Endothelial cell of umbilical vein (primary cell): Measurements from ENCODE around the gene CCT2. TPM values are rescaled to one million over a fixed set of nuclear protein-coding genes. Genes with fewer than 3 reads are reported as not detected.

Experiments
- BruUV-seq: library from RNA; stranded (reverse); fragments of 400-500 nt; replicated peaks from 2 replicates; lab custom pipeline; 2021; lab: Mats Ljungman, UMichigan
- CTCF ChIA-PET: fragments of 300-600, 350-600 bp; sonication (Branson Sonifier 250); formaldehyde crosslinking; loops from one replicate; lab custom pipeline; 2021; ENCODE audit warnings: antibody characterized with exemption, inconsistent platforms; lab: Charles Lee
- POLR2A ChIA-PET: fragments of 300-600, 350-600 bp; sonication (Branson Sonifier 250); formaldehyde crosslinking; loops from one replicate; lab custom pipeline; 2021; ENCODE audit warnings: antibody characterized with exemption, inconsistent platforms; lab: Charles Lee
- DNase-seq: peaks from one replicate; pipeline ENCODE4 v3.0.0-alpha.2; 2011; ENCODE audit warnings: low read depth, low spot score
- FAIRE-seq: peaks from 2 replicates; lab custom pipeline; 2011; peaks lifted over from hg19 to GRCh38; lab: Jason Lieb, UNC
- H2AFZ ChIP-seq: 2 replicates; pipeline ENCODE4 v1.6.0; 2012; ENCODE audit warnings: low read depth, low read length, control low read depth, inconsistent platforms
- H3K27ac ChIP-seq: 2 replicates; pipeline ENCODE4 v1.5.1; 2011; ENCODE audit warnings: low read depth, mild to moderate bottlenecking, control low read depth, low read length, moderate library complexity; ENCODE audit not compliant: insufficient read depth
- H3K27me3 ChIP-seq, 2 experiments: 2 replicates each; pipeline versions ENCODE4 v1.6.0 to v1.6.1; 2011; ENCODE audit warnings: low read length in 2 of 2, mixed read lengths in 1 of 2; ENCODE audit not compliant: control insufficient read depth in 2 of 2, insufficient read depth in 2 of 2
- H3K36me3 ChIP-seq, 2 experiments: 2 replicates in 1 of 2; 3 replicates in 1 of 2; pipeline ENCODE4 v1.5.1; 2011; ENCODE audit warnings: low read length in 2 of 2, mild to moderate bottlenecking in 1 of 2, moderate library complexity in 1 of 2; ENCODE audit not compliant: control insufficient read depth in 2 of 2, insufficient read depth in 2 of 2; ENCODE audit errors: extremely low read depth in 1 of 2
- H3K4me1 ChIP-seq: 3 replicates; pipeline ENCODE4 v1.5.1; 2011; ENCODE audit warnings: mild to moderate bottlenecking, low read length; ENCODE audit not compliant: control insufficient read depth, insufficient read depth; ENCODE audit errors: extremely low read depth
- H3K4me2 ChIP-seq: 2 replicates; pipeline ENCODE4 v1.6.1; 2011; ENCODE audit warnings: low read length, control low read depth, mixed read lengths; ENCODE audit not compliant: insufficient read depth
- H3K4me3 ChIP-seq, 3 experiments: fragments of 200-600 bp in 1 of 3; sonication (generic), shearing (Covaris generic) in 1 of 3; replicated peaks in 1 of 3; 2 replicates each; pipeline ENCODE4 v1.5.1; 2011 to 2016; ENCODE audit warnings: control low read depth in 3 of 3, low read length in 3 of 3, mild to moderate bottlenecking in 2 of 3, inconsistent platforms in 1 of 3, low read depth in 1 of 3, moderate library complexity in 1 of 3; ENCODE audit not compliant: insufficient read depth in 1 of 3
- H3K79me2 ChIP-seq: 2 replicates; pipeline ENCODE4 v1.6.0; 2012; ENCODE audit warnings: low read length, inconsistent platforms; ENCODE audit not compliant: control insufficient read depth, insufficient read depth
- H3K9ac ChIP-seq: replicated peaks from 2 replicates; pipeline ENCODE3; 2011; ENCODE audit warnings: low read length, control low read depth; ENCODE audit not compliant: insufficient read depth; ENCODE audit errors: extremely low read depth
- H3K9me1 ChIP-seq: replicated peaks from 3 replicates; pipeline ENCODE4 v1.6.0; 2011; ENCODE audit warnings: mild to moderate bottlenecking, low read length; ENCODE audit not compliant: control insufficient read depth, insufficient read depth; ENCODE audit errors: extremely low read depth
- H3K9me3 ChIP-seq: replicated peaks from 2 replicates; pipeline ENCODE4 v1.5.1; 2012; ENCODE audit warnings: low read length, inconsistent platforms; ENCODE audit not compliant: control insufficient read depth, insufficient read depth
- H4K20me1 ChIP-seq: replicated peaks from 2 replicates; pipeline ENCODE3; 2011; ENCODE audit warnings: mild to moderate bottlenecking, low read length; ENCODE audit not compliant: control insufficient read depth, insufficient read depth; ENCODE audit errors: extremely low read depth
- EZH2 ChIP-seq: IDR thresholded peaks from 2 replicates; pipeline ENCODE4 v1.6.1; 2012; ENCODE audit warnings: borderline replicate concordance, low read depth, mild to moderate bottlenecking, moderate library complexity, low read length, inconsistent platforms; ENCODE audit not compliant: severe bottlenecking
- FOS ChIP-seq: IDR thresholded peaks from 2 replicates; pipeline ENCODE4 v1.6.1; 2011; ENCODE audit warnings: mild to moderate bottlenecking, low read length, moderate library complexity, borderline replicate concordance; ENCODE audit not compliant: insufficient read depth
- GATA2 ChIP-seq: IDR thresholded peaks from 2 replicates; pipeline ENCODE4 v1.7.0; 2011; ENCODE audit warnings: low read depth, mild to moderate bottlenecking, moderate library complexity, mixed read lengths, low read length; ENCODE audit not compliant: insufficient read length, insufficient read depth
- JUN ChIP-seq: IDR thresholded peaks from 2 replicates; pipeline ENCODE4 v1.6.1; 2011; ENCODE audit warnings: borderline replicate concordance, low read depth; ENCODE audit not compliant: insufficient read length, insufficient read depth
- MYC ChIP-seq: IDR thresholded peaks from one replicate; pipeline ENCODE4 v1.6.1; 2011; ENCODE audit warnings: mild to moderate bottlenecking, low read depth, low read length
- POLR2A ChIP-seq: IDR thresholded peaks from 2 replicates; pipeline ENCODE4 v1.6.1; 2012; ENCODE audit warnings: low read depth, mild to moderate bottlenecking, control low read depth, low read length
- POLR2AphosphoS5 ChIP-seq: IDR thresholded peaks from 2 replicates; pipeline ENCODE4 v1.6.1; 2012; ENCODE audit warnings: low read depth, mild to moderate bottlenecking, control low read depth, low read length, moderate library complexity; ENCODE audit not compliant: insufficient read depth
- dilution Hi-C: fragments of 300-500 bp; cut with MboI; formaldehyde crosslinking; loops from one replicate; pipeline ENCODE4 v1.15.0; 2019; ENCODE audit warnings: low sequenced_read_pairs; ENCODE audit not compliant: extremely low pct_ligation_motif_present
- intact Hi-C: fragments of 100-400 bp; cut with micrococcal nuclease; formaldehyde crosslinking; loops from one replicate; pipeline ENCODE4 v1.10.0; 2022
- polyA plus RNA-seq, 4 experiments: library from polyadenylated mRNA; depleted of rRNA in 3 of 4; stranded (reverse) in 3 of 4; unstranded in 1 of 4; fragments of >200 nt; gene quantifications; 2 replicates each; pipeline versions ENCODE4 v1.2.1 to v1.2.3, GENCODE V29; 2011 to 2012; ENCODE audit warnings: missing spikeins in 1 of 4
- total RNA-seq: library from RNA; stranded (reverse); gene quantifications from 2 replicates; pipeline ENCODE4 v1.2.3, GENCODE V29; 2021
- TF ChIP-seq, protein P1 (sequence below): IDR thresholded peaks from 2 replicates; pipeline ENCODE4 v1.6.1; 2011; ENCODE audit not compliant: insufficient read depth, insufficient read length
- TF ChIP-seq, protein P2 (sequence below), 2 donors: IDR thresholded peaks; 1 replicate in 1 of 2; 2 replicates in 1 of 2; pipeline ENCODE4 v1.5.1; 2011; ENCODE audit warnings: low read length in 2 of 2, mild to moderate bottlenecking in 2 of 2, moderate library complexity in 2 of 2, control low read depth in 1 of 2, inconsistent platforms in 1 of 2, low read depth in 1 of 2; ENCODE audit not compliant: insufficient read depth in 1 of 2; ENCODE audit errors: extremely low read depth in 1 of 2

The CCT2 gene
- total and polyA plus RNA-seq, 2 donors (not counting 3 experiments of a cell fraction or from before 2014, with no cell fraction given): 138 to 245 TPM

DNA sequence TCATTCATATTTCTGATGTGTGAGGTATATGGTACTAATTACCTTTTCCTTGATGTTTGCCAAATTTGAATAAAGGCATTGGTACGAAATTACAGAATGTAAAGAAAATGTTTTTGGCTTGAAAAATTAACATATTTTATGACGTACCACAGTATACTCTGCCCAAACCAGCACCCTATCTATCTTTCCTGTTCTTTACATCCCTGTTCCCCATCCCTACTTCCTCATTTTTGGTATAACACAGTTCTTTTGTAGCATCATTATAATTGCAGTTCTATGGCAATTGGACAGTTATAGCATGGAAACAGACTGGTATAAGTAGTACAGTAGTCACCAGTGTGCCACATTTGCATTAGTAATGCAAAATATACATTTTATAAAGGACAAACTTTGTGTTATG lies 7.0 kb upstream of the CCT2 start:
- BruUV-seq: no TSS peak
- Histone ChIP-seq H3K27me3 (no peaks in the 10 kb centered on the region), H3K9ac (no peak overlapping the region), H3K4me3 (no peak overlapping the region), H3K9me1 (no peaks in the 10 kb centered on the region), H3K27ac (no peak overlapping the region), H3K9me3 (no peaks in the 10 kb centered on the region), H3K4me1 (no peaks in the 10 kb centered on the region), H3K79me2 (no peaks in the 10 kb centered on the region), H3K4me2 (no peak overlapping the region), H2AFZ (no peak overlapping the region), H3K36me3 (peaks cover 3 to 9% of the 10 kb centered on the region in 2 experiments), H4K20me1 (no peaks in the 10 kb centered on the region)
- ChIA-PET POLR2A (no interaction called here), CTCF (no interaction called here)
- TF ChIP-seq MYC: no peak
- dilution Hi-C loops: loop anchor here (25.0 kb wide), 1 partner anchor 191 kb away; no protein-coding TSS in a partner anchor
- FAIRE-seq (no peak), DNase-seq (no peak)
- intact Hi-C loops: no loop called here

DNA sequence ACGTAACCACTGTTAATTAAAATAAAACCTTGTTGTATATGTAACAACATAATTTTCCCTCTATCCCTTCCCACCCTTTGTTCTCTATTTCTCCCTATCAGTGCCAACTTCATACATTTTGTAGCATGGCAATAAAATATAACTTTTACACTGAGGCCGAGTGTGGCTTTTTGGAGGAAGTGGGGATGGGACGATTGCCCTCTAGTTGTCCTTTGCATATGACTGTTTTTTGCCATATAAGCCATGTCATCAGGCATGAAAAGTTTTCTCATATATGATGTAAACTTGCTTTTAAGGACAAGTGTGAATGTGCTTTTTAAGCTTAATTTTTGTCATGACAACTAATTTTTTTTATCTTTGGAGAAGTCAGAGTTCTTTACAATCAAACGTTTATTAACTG lies 6.2 kb upstream of the CCT2 start:
- no peak overlapping the region for H3K4me2 ChIP-seq
- H3K79me2 ChIP-seq: no peaks in the 10 kb centered on the region
- TF ChIP-seq EZH2 (no peak), FOS (no peak), MYC (no peak), POLR2AphosphoS5 (no peak), GATA2 (no peak), JUN (no peak), POLR2A (no peak)
- TF ChIP-seq, protein P1, sequence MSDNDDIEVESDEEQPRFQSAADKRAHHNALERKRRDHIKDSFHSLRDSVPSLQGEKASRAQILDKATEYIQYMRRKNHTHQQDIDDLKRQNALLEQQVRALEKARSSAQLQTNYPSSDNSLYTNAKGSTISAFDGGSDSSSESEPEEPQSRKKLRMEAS: no peak
- TF ChIP-seq, protein P2, sequence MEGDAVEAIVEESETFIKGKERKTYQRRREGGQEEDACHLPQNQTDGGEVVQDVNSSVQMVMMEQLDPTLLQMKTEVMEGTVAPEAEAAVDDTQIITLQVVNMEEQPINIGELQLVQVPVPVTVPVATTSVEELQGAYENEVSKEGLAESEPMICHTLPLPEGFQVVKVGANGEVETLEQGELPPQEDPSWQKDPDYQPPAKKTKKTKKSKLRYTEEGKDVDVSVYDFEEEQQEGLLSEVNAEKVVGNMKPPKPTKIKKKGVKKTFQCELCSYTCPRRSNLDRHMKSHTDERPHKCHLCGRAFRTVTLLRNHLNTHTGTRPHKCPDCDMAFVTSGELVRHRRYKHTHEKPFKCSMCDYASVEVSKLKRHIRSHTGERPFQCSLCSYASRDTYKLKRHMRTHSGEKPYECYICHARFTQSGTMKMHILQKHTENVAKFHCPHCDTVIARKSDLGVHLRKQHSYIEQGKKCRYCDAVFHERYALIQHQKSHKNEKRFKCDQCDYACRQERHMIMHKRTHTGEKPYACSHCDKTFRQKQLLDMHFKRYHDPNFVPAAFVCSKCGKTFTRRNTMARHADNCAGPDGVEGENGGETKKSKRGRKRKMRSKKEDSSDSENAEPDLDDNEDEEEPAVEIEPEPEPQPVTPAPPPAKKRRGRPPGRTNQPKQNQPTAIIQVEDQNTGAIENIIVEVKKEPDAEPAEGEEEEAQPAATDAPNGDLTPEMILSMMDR (IDR thresholded peaks at IDR 0.05; ENCODE audit: extremely low read depth in 1 of 2, insufficient read depth in 1 of 2, low read depth in 1 of 2, low read length in 2 of 2): no peak
- H3K27ac ChIP-seq: no peak overlapping the region
- H3K9me1 ChIP-seq: no peaks in the 10 kb centered on the region
- H3K9ac ChIP-seq: no peak overlapping the region
- FAIRE-seq (no peak), DNase-seq (no peak)
- dilution Hi-C loops: loop anchor here (25.0 kb wide), 1 partner anchor 192 kb away; no protein-coding TSS in a partner anchor
- no peak overlapping the region for H3K4me3 ChIP-seq
- ChIA-PET POLR2A (no interaction called here), CTCF (interaction anchor here (1.8 to 2.8 kb wide), 2 partner anchors 9 to 13 kb away, joined by 6 to 39 read pairs; no protein-coding TSS in a partner anchor)
- no peaks in the 10 kb centered on the region for H3K4me1 ChIP-seq
- H2AFZ ChIP-seq: no peak overlapping the region
- no TSS peak for BruUV-seq
- H3K36me3 ChIP-seq: peaks cover 3 to 6% of the 10 kb centered on the region in 2 experiments
- no peaks in the 10 kb centered on the region for H3K27me3 ChIP-seq
- H4K20me1 ChIP-seq: no peaks in the 10 kb centered on the region
- H3K9me3 ChIP-seq: no peaks in the 10 kb centered on the region
- intact Hi-C loops: no loop called here
